ENCODE measurements around the gene LIPC.

DNA sequence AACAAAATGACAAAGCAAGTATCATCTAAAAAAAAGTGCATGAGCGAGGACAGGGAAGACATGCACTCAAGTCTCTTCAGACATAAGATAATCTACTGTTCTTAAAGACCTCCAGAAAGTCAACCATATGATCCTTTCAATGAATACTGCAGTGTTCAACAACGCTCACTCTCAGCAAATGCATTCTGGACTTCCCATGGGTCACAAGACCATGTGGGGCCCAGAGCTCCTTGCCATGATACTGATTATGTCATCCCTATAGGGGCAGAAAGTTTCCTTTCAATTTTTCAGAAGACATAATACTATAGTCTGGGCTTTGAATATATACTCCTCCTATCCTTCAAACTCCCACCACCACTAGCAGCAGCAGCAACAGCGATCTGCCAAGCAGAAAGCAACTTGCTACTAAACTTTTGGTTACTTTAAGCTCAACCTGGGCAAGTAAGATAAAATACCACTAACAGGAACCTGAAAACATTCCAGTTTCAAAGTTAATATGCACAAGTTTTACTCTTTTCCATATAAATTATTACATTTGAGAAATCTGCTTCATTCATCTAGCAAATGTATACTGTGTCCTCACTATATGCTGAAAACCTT, 174.2 kb downstream of the LIPC start:
- TF ChIP-seq, protein P1, sequence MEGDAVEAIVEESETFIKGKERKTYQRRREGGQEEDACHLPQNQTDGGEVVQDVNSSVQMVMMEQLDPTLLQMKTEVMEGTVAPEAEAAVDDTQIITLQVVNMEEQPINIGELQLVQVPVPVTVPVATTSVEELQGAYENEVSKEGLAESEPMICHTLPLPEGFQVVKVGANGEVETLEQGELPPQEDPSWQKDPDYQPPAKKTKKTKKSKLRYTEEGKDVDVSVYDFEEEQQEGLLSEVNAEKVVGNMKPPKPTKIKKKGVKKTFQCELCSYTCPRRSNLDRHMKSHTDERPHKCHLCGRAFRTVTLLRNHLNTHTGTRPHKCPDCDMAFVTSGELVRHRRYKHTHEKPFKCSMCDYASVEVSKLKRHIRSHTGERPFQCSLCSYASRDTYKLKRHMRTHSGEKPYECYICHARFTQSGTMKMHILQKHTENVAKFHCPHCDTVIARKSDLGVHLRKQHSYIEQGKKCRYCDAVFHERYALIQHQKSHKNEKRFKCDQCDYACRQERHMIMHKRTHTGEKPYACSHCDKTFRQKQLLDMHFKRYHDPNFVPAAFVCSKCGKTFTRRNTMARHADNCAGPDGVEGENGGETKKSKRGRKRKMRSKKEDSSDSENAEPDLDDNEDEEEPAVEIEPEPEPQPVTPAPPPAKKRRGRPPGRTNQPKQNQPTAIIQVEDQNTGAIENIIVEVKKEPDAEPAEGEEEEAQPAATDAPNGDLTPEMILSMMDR (IDR thresholded peaks at IDR 0.05) = no peak
- TF ChIP-seq EP300 (IDR thresholded peaks at IDR 0.05; ENCODE audit: low read depth) (no peak), POLR2A (IDR thresholded peaks at IDR 0.05) (no peak)
